IMR-90 (cell line): ENCODE results near the gene LAMB1.

Source experiments
- BHLHE40 ChIP-seq: fragments of 150-350 bp; IDR thresholded peaks from 2 replicates; pipeline ENCODE4 v1.6.1; 2016; ENCODE audit warnings: mild to moderate bottlenecking, low read depth, low read length
- MAFK ChIP-seq: IDR thresholded peaks from 2 replicates; pipeline ENCODE4 v1.6.1; 2012; ENCODE audit warnings: low read depth, low read length, improper control_type of control experiment
- MAZ ChIP-seq: IDR thresholded peaks from 2 replicates; pipeline ENCODE4 v1.6.1; 2012; ENCODE audit warnings: low read depth, mild to moderate bottlenecking, low read length, improper control_type of control experiment, moderate library complexity, borderline replicate concordance
- MXI1 ChIP-seq: IDR thresholded peaks from 2 replicates; pipeline ENCODE4 v1.6.1; 2012; ENCODE audit warnings: low read depth, mild to moderate bottlenecking, low read length, moderate library complexity, borderline replicate concordance
- NFE2L2 ChIP-seq: fragments of 150-350 bp; IDR thresholded peaks from 2 replicates; pipeline ENCODE4 v1.6.1; 2016; ENCODE audit warnings: low read depth, mild to moderate bottlenecking, low read length
- POLR2A ChIP-seq: IDR thresholded peaks from 2 replicates; pipeline ENCODE4 v1.6.1; 2012; ENCODE audit warnings: mild to moderate bottlenecking, low read depth, low read length
- RFX5 ChIP-seq: IDR thresholded peaks from 2 replicates; pipeline ENCODE4 v1.8.0; 2012; ENCODE audit warnings: low read depth, mild to moderate bottlenecking, low read length, moderate library complexity
- SMC3 ChIP-seq: fragments of 150-350 bp; IDR thresholded peaks from 2 replicates; pipeline ENCODE4 v1.6.1; 2016; ENCODE audit warnings: low read depth, mild to moderate bottlenecking, antibody characterized with exemption, low read length, moderate library complexity
- TF ChIP-seq, protein P1 (sequence below): conservative IDR thresholded peaks from 2 replicates; pipeline ENCODE4 v1.5.1; 2012; ENCODE audit warnings: mild to moderate bottlenecking, low read depth, low read length, improper control_type of control experiment
- TF ChIP-seq, protein P2 (sequence below): fragments of 150-350 bp; IDR thresholded peaks from 2 replicates; pipeline ENCODE4 v1.6.1; 2017; ENCODE audit warnings: mild to moderate bottlenecking, antibody characterized with exemption, low read length, low read depth

DNA sequence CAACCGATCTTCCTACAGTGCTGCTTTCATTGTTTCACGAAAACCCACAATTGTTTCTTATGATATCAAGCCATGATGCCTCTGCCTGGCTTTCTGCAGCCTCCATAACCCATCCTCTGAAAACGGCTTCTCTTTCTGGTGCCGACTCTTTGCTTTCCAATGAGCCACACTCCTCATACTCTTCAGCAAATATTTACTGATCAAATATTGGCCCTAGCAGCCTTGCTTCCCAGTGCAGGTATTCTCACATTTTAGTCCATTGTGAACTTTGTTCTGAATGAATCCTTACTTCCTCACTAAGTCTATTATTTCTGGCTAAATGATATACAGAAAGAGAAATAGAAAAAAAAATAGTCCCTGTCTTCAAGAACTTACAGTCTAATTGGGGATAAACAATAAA lies 35.5 kb downstream of the LAMB1 start:
- TF ChIP-seq, protein P1, sequence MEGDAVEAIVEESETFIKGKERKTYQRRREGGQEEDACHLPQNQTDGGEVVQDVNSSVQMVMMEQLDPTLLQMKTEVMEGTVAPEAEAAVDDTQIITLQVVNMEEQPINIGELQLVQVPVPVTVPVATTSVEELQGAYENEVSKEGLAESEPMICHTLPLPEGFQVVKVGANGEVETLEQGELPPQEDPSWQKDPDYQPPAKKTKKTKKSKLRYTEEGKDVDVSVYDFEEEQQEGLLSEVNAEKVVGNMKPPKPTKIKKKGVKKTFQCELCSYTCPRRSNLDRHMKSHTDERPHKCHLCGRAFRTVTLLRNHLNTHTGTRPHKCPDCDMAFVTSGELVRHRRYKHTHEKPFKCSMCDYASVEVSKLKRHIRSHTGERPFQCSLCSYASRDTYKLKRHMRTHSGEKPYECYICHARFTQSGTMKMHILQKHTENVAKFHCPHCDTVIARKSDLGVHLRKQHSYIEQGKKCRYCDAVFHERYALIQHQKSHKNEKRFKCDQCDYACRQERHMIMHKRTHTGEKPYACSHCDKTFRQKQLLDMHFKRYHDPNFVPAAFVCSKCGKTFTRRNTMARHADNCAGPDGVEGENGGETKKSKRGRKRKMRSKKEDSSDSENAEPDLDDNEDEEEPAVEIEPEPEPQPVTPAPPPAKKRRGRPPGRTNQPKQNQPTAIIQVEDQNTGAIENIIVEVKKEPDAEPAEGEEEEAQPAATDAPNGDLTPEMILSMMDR, result no peak
- TF ChIP-seq MAZ, result no peak
- no peak for TF ChIP-seq MAFK
- TF ChIP-seq, protein P2, sequence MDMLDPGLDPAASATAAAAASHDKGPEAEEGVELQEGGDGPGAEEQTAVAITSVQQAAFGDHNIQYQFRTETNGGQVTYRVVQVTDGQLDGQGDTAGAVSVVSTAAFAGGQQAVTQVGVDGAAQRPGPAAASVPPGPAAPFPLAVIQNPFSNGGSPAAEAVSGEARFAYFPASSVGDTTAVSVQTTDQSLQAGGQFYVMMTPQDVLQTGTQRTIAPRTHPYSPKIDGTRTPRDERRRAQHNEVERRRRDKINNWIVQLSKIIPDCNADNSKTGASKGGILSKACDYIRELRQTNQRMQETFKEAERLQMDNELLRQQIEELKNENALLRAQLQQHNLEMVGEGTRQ, result no peak
- TF ChIP-seq POLR2A, result no peak
- no peak for TF ChIP-seq MXI1
- no peak for TF ChIP-seq RFX5
- TF ChIP-seq NFE2L2, result no peak
- TF ChIP-seq BHLHE40, result no peak
- no peak for TF ChIP-seq SMC3
